Ishikawa (cell line): ENCODE results near the gene MARCHF3.

Experiments used
- CEBPB ChIP-seq: IDR thresholded peaks from 2 replicates; pipeline ENCODE4 v1.6.1; 2012
- CREB1 ChIP-seq: IDR thresholded peaks from 2 replicates; pipeline ENCODE4 v1.6.1; 2012; ENCODE audit warnings: low read depth
- EGR1 ChIP-seq: IDR thresholded peaks from 2 replicates; pipeline ENCODE4 v1.6.1; 2012
- EP300 ChIP-seq: IDR thresholded peaks from 2 replicates; pipeline ENCODE4 v1.6.1; 2012; ENCODE audit warnings: borderline replicate concordance
- FOXM1 ChIP-seq: IDR thresholded peaks from 2 replicates; pipeline ENCODE4 v1.6.1; 2012; ENCODE audit warnings: low read depth, borderline replicate concordance
- MAX ChIP-seq: IDR thresholded peaks from 2 replicates; pipeline ENCODE4 v1.6.1; 2012
- NFIC ChIP-seq: IDR thresholded peaks from 2 replicates; pipeline ENCODE4 v1.6.1; 2012
- RAD21 ChIP-seq: IDR thresholded peaks from 2 replicates; pipeline ENCODE4 v1.6.1; 2012; ENCODE audit warnings: low read depth
- REST ChIP-seq: IDR thresholded peaks from 2 replicates; pipeline ENCODE4 v1.6.1; 2012; ENCODE audit warnings: low read depth, mild to moderate bottlenecking
- TAF1 ChIP-seq: IDR thresholded peaks from 2 replicates; pipeline ENCODE4 v1.6.1; 2012; ENCODE audit warnings: low read depth, mild to moderate bottlenecking
- TCF12 ChIP-seq: IDR thresholded peaks from 2 replicates; pipeline ENCODE4 v1.6.1; 2012; ENCODE audit warnings: low read depth
- TEAD4 ChIP-seq: IDR thresholded peaks from 2 replicates; pipeline ENCODE4 v1.6.1; 2012
- USF1 ChIP-seq: IDR thresholded peaks from 2 replicates; pipeline ENCODE4 v1.6.1; 2012
- YY1 ChIP-seq: IDR thresholded peaks from 2 replicates; pipeline ENCODE4 v1.6.1; 2012; ENCODE audit warnings: low read depth
- ZBTB7A ChIP-seq: IDR thresholded peaks from 2 replicates; pipeline ENCODE4 v1.6.1; 2012; ENCODE audit warnings: low read depth

The MARCHF3 gene

GRCh38 chr5:126949475-126949874 is 80.9 kb downstream of the MARCHF3 start:
- TF ChIP-seq ZBTB7A (no peak), NFIC (no peak), TCF12 (no peak), USF1 (no peak), TAF1 (no peak), CREB1 (no peak), CEBPB (no peak), REST (no peak), RAD21 (no peak), FOXM1 (no peak), MAX (no peak), EGR1 (no peak)

GRCh38 chr5:126948453-126948852 is 81.9 kb downstream of the MARCHF3 start:
- no peak for TF ChIP-seq RAD21
- no peak for TF ChIP-seq YY1
- no peak for TF ChIP-seq TCF12
- no peak for TF ChIP-seq EP300
- no peak for TF ChIP-seq FOXM1
- no peak for TF ChIP-seq TEAD4
- no peak for TF ChIP-seq REST
- TF ChIP-seq MAX, result no peak
- TF ChIP-seq CREB1, result no peak
- TF ChIP-seq ZBTB7A, result no peak
- TF ChIP-seq USF1, result no peak
- TF ChIP-seq NFIC, result no peak
- TF ChIP-seq CEBPB, result no peak

GRCh38 chr5:126948011-126948355 is 82.4 kb downstream of the MARCHF3 start:
- no peak for TF ChIP-seq EP300
- TF ChIP-seq REST, result no peak
- no peak for TF ChIP-seq TEAD4
- TF ChIP-seq CREB1, result no peak
- no peak for TF ChIP-seq CEBPB
- TF ChIP-seq MAX, result no peak
- no peak for TF ChIP-seq FOXM1

- TF ChIP-seq CEBPB (no peak), REST (no peak), ZBTB7A (no peak)
Observed at GRCh38 chr5:126947146-126948010, 83.0 kb downstream of the MARCHF3 start.
